ENCODE data around the gene PPP4R3C.

DNA sequence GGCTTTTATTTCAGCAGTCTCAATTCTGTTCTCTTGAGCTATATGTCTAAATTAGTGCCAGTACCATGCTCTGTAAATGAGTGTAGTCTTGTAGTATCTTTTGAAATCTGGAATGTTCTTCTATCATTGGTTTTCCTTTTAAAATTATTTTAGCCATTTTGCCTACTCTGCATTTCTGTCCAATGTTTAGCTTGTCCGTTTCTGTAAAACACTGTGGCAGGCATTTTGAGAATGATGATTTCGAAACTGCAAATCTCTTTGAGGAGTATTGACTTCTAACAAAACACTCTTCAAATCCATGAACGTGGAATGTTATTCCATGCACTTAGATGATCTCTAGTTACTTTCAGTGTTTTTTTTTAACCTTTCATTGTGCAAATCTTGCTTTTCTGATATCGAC lies 28.3 kb upstream of the PPP4R3C start:
- TF ChIP-seq GATA2 (IDR thresholded peaks at IDR 0.05; ENCODE audit: low read depth, low read length) = no peak
- no peak for TF ChIP-seq GATA3 (IDR thresholded peaks at IDR 0.05; ENCODE audit: low read depth, low read length)
